GM23338 (cell line): ENCODE results near the gene WASL.

Source experiments
- CTCF ChIP-seq, 2 experiments: fragments of 200-600 bp in 1 of 2; sonication (generic) in 1 of 2; conservative IDR thresholded peaks; 2 replicates each; pipeline versions ENCODE4 v1.5.1 to v1.6.1; 2016 to 2017; ENCODE audit warnings: antibody characterized with exemption in 2 of 2, low read depth in 2 of 2, mild to moderate bottlenecking in 2 of 2, moderate library complexity in 1 of 2
- EZH2 ChIP-seq: fragments of 200-600 bp; sonication (generic); IDR thresholded peaks from one replicate; pipeline ENCODE4 v1.8.0; 2017; ENCODE audit warnings: antibody characterized with exemption, mild to moderate bottlenecking, low read depth; ENCODE audit not compliant: unreplicated experiment
- EZH2phosphoT487 ChIP-seq: fragments of 200-600 bp; sonication (generic); IDR thresholded peaks from one replicate; pipeline ENCODE4 v1.8.1; 2018; ENCODE audit warnings: antibody characterized with exemption; ENCODE audit not compliant: unreplicated experiment
- NANOG ChIP-seq: IDR thresholded peaks from 2 replicates; pipeline ENCODE4 v1.6.1; 2016; ENCODE audit warnings: antibody characterized with exemption, borderline replicate concordance
- POLR2AphosphoS5 ChIP-seq: IDR thresholded peaks from 2 replicates; pipeline ENCODE4 v1.6.1; 2016; ENCODE audit warnings: antibody characterized with exemption, low read depth
- REST ChIP-seq: IDR thresholded peaks from one replicate; pipeline ENCODE4 v1.6.1; 2018; ENCODE audit warnings: antibody characterized with exemption; ENCODE audit not compliant: unreplicated experiment
- ZNF114 ChIP-seq: fragments of 250-450 bp; sonication (Bioruptor Pico); IDR thresholded peaks from 2 replicates; pipeline ENCODE4 v1.5.0; 2020; ENCODE audit warnings: mild to moderate bottlenecking, moderate library complexity
- ZNF331 ChIP-seq: fragments of 250-450 bp; sonication (Bioruptor Pico); IDR thresholded peaks from 2 replicates; pipeline ENCODE4 v1.5.0; 2020; ENCODE audit warnings: low read depth, mild to moderate bottlenecking, moderate library complexity

- TF ChIP-seq ZNF114 (CRISPR knock-in tag) (no peak), CTCF (conservative IDR thresholded peaks at IDR 0.05; ENCODE audit: low read depth in 2 of 2) (no peak), EZH2phosphoT487 (no peak), POLR2AphosphoS5 (no peak), ZNF331 (CRISPR knock-in tag) (no peak), EZH2 (no peak), NANOG (no peak), REST (no peak)
Measured at GRCh38 chr7:123774496-123774895, 25.7 kb upstream of the WASL start.
